Measurements from ENCODE around the gene RAVER1. TPM values are rescaled to one million over a fixed set of nuclear protein-coding genes. Genes with fewer than 3 reads are reported as not detected.
A peak's percentile ranks its signal among the peaks of the same experiment; 100 is the strongest.

The RAVER1 gene
- total RNA-seq, 2 experiments from 2014 or later = 35.7 to 90.7 TPM

DNA sequence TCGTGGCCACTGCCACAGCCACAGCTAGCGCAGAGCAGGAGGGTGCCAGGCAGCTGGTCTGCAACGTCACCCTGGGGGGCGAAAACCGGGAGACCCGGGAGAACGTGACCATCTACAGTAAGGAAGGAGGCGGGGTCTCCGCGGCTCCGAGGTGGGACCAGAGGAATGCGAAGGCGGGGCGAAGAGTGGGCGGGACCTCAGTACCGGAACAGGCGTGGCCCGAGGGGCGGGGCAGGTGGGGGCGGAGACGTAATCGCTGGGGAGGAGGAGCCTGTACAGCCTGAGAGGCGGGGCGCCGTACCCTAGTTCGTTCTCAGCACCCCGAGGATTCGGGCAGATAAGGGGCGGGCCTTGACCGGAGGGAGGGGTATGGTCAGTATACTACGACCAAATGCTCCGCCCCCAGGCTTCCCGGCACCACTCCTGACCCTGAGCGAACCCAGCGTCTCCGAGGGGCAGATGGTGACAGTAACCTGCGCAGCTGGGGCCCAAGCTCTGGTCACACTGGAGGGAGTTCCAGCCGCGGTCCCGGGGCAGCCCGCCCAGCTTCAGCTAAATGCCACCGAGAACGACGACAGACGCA lies 41.0 kb downstream of the RAVER1 start:
- intact Hi-C loops (cut with micrococcal nuclease; ENCODE audit: unreplicated experiment) = no loop called here
- CTCF ChIA-PET (ENCODE audit: unreplicated experiment) = interaction anchor here (0.6 kb wide), 1 partner anchor 201 kb away, joined by 4 read pairs; no protein-coding TSS in a partner anchor
- Histone ChIP-seq H4K20me1 (ENCODE audit: insufficient read depth, low read length) (no peaks in the 10 kb centered on the region), H3K4me1 (ENCODE audit: insufficient read depth, low read length, poor library complexity, severe bottlenecking) (peaks cover 59% of the 10 kb centered on the region), H3K9me3 (ENCODE audit: low read length) (no peaks in the 10 kb centered on the region), H3K4me3 (ENCODE audit: low read depth, low read length, poor library complexity, severe bottlenecking) (peak overlapping the region; percentile 68), H2AFZ (ENCODE audit: low read length) (peak overlapping the region; percentile 21; the same call in 1 of the 2 replicates), H3K36me3 (ENCODE audit: insufficient read depth, low read length) (no peaks in the 10 kb centered on the region), H3K9me2 (ENCODE audit: insufficient read depth, low read length) (no peaks in the 10 kb centered on the region), H3K27ac (ENCODE audit: low read depth, low read length, poor library complexity, severe bottlenecking) (no peak overlapping the region), H3K4me2 (ENCODE audit: low read length) (peak overlapping the region; percentile 83), H3K79me2 (ENCODE audit: insufficient read depth, low read depth, low read length) (no peaks in the 10 kb centered on the region)
- no TSS peak for BruUV-seq (replicated peaks)
- POLR2A ChIA-PET = interaction anchor here (1.5 kb wide), 1 partner anchor 21 kb away, joined by 5 read pairs; the partner anchor contains the start of gene ICAM1
- peak; percentile 81 for DNase-seq (ENCODE audit: low spot score)
- TF ChIP-seq CTCF (conservative IDR thresholded peaks at IDR 0.05; ENCODE audit: low read length) = no peak
- TF ChIP-seq EZH2phosphoT487 (IDR thresholded peaks at IDR 0.05; ENCODE audit: borderline replicate concordance, low read depth, low read length) = no peak

GRCh38 chr19:10291554-10292205 lies 41.6 kb downstream of the RAVER1 start:
- H3K4me3 ChIP-seq (ENCODE audit: low read depth, low read length, poor library complexity, severe bottlenecking) = peak overlapping the region; percentile 68
- TF ChIP-seq CTCF (conservative IDR thresholded peaks at IDR 0.05; ENCODE audit: low read length) = no peak
- TF ChIP-seq EZH2phosphoT487 (IDR thresholded peaks at IDR 0.05; ENCODE audit: borderline replicate concordance, low read depth, low read length) = peak; percentile 76; the same call in 1 of the 2 replicates
- H3K36me3 ChIP-seq (ENCODE audit: insufficient read depth, low read length) = no peaks in the 10 kb centered on the region
- DNase-seq (ENCODE audit: low spot score) = peak; percentile 27
- H3K4me1 ChIP-seq (ENCODE audit: insufficient read depth, low read length, poor library complexity, severe bottlenecking) = peaks cover 65% of the 10 kb centered on the region
- no peaks in the 10 kb centered on the region for H3K9me3 ChIP-seq (ENCODE audit: low read length)
- H3K9me2 ChIP-seq (ENCODE audit: insufficient read depth, low read length) = no peaks in the 10 kb centered on the region
- H4K20me1 ChIP-seq (ENCODE audit: insufficient read depth, low read length) = no peaks in the 10 kb centered on the region
- H3K4me2 ChIP-seq (ENCODE audit: low read length) = peak overlapping the region; percentile 83
- no TSS peak for BruUV-seq (replicated peaks)
- no peak overlapping the region for H3K27ac ChIP-seq (ENCODE audit: low read depth, low read length, poor library complexity, severe bottlenecking)
- CTCF ChIA-PET (ENCODE audit: unreplicated experiment) = interaction anchor here (0.6 kb wide), 1 partner anchor 137 kb away, joined by 3 read pairs; no protein-coding TSS in a partner anchor
- intact Hi-C loops (cut with micrococcal nuclease; ENCODE audit: unreplicated experiment) = no loop called here
- POLR2A ChIA-PET = interaction anchor here (1.5 kb wide), 1 partner anchor 21 kb away, joined by 5 read pairs; the partner anchor contains the start of gene ICAM1
- peak overlapping the region; percentile 21; the same call in 1 of the 2 replicates for H2AFZ ChIP-seq (ENCODE audit: low read length)
- H3K79me2 ChIP-seq (ENCODE audit: insufficient read depth, low read depth, low read length) = no peaks in the 10 kb centered on the region

All from OCI-LY7 (cell line).